HG03108 (cell line): Measurements from ENCODE around the gene GAD1.

ENCODE experiments used
- ATAC-seq: cut with Tn5 transposase; IDR thresholded peaks from one replicate; pipeline ENCODE4 v1.9.1; 2021; ENCODE audit warnings: moderate library complexity; ENCODE audit not compliant: unreplicated experiment

The GAD1 gene

GRCh38 chr2:170816504-170817092 lies at the start of gene GAD1:
TSS of gene GAD1 (plus strand) at chr2:170816887. CDS start at chr2:170818592, 1,705 bp downstream.
- ATAC-seq: peak; percentile 45

- peak; percentile 50 for ATAC-seq
Observed at GRCh38 chr2:170770008-170770605, 46.6 kb upstream of the GAD1 start, which contains the start of gene ERICH2. TSS of gene ERICH2 (plus strand) at chr2:170770378. CDS start at chr2:170770682, 304 bp downstream.

GRCh38 chr2:170770606-170771420 lies 45.9 kb upstream of the GAD1 start:
- peak; percentile 79 for ATAC-seq

GRCh38 chr2:170771421-170771937 lies 45.2 kb upstream of the GAD1 start:
- ATAC-seq: no peak

GRCh38 chr2:170772295-170772694 lies 44.4 kb upstream of the GAD1 start:
- ATAC-seq: no peak

GRCh38 chr2:170774074-170774473 lies 42.6 kb upstream of the GAD1 start:
- no peak for ATAC-seq

- ATAC-seq: no peak
Observed at GRCh38 chr2:170778900-170779299, 37.8 kb upstream of the GAD1 start.

- ATAC-seq: no peak
Observed at GRCh38 chr2:170779304-170779703, 37.4 kb upstream of the GAD1 start.

- ATAC-seq: no peak
Observed at GRCh38 chr2:170782673-170783072, 34.0 kb upstream of the GAD1 start.

GRCh38 chr2:170783549-170783948 lies 33.1 kb upstream of the GAD1 start:
- ATAC-seq: no peak

GRCh38 chr2:170798996-170799395 lies 17.7 kb upstream of the GAD1 start:
- no peak for ATAC-seq

- no peak for ATAC-seq
Observed at GRCh38 chr2:170806548-170806947, 10.1 kb upstream of the GAD1 start.

GRCh38 chr2:170812710-170813600 lies 3.7 kb upstream of the GAD1 start:
- ATAC-seq: no peak

- ATAC-seq: no peak
Observed at GRCh38 chr2:170813611-170814532, 2.8 kb upstream of the GAD1 start.

GRCh38 chr2:170814533-170815230 lies 2.0 kb upstream of the GAD1 start:
- no peak for ATAC-seq

- ATAC-seq: no peak
Observed at GRCh38 chr2:170815311-170815710, 1.4 kb upstream of the GAD1 start.

- ATAC-seq: no peak
Observed at GRCh38 chr2:170815746-170816503, 762 bp upstream of the GAD1 start.
